Progenitor cell of endocrine pancreas (in vitro differentiated cells): ENCODE results near the gene PLXND1. TPM values are rescaled to one million over a fixed set of nuclear protein-coding genes. Genes with fewer than 3 reads are reported as not detected.

Experiments
- DNase-seq: peaks from one replicate; pipeline ENCODE4 v3.0.0; 2021; ENCODE audit warnings: low spot score; ENCODE audit not compliant: unreplicated experiment
- H3K27ac Mint-ChIP-seq: 2 replicates; pipeline ENCODE4 v1.8.0; 2021; ENCODE audit warnings: mild to moderate bottlenecking, moderate library complexity, mixed read lengths
- H3K27me3 Mint-ChIP-seq: 2 replicates; pipeline ENCODE4 v1.8.0; 2021; ENCODE audit warnings: mixed read lengths
- H3K36me3 Mint-ChIP-seq: 2 replicates; pipeline ENCODE4 v1.8.0; 2022; ENCODE audit warnings: mixed read lengths; ENCODE audit not compliant: insufficient read depth
- H3K4me1 Mint-ChIP-seq: 2 replicates; pipeline ENCODE4 v1.8.0; 2021; ENCODE audit warnings: low read depth, mixed read lengths
- H3K4me3 Mint-ChIP-seq: 2 replicates; pipeline ENCODE4 v1.8.0; 2021; ENCODE audit warnings: low read depth, mild to moderate bottlenecking, moderate library complexity, mixed read lengths
- H3K9me3 Mint-ChIP-seq: 2 replicates; pipeline ENCODE4 v1.8.0; 2021; ENCODE audit warnings: low read depth, mixed read lengths
- total RNA-seq: library from RNA; stranded (reverse); gene quantifications from 2 replicates; pipeline ENCODE4 v1.2.1, GENCODE V29; 2021
- TF ChIP-seq, protein P1 (sequence below): fragments of 200-600 bp; sonication (generic); IDR thresholded peaks from one replicate; pipeline ENCODE4 v1.5.0; 2021; ENCODE audit warnings: antibody characterized with exemption, mild to moderate bottlenecking; ENCODE audit not compliant: unreplicated experiment

PLXND1 gene
- total RNA-seq, 1 donor from 2014 or later: 18.0 TPM

GRCh38 chr3:129567939-129568338 lies 38.5 kb downstream of the PLXND1 start:
- Mint-ChIP-seq H3K27ac (no peak overlapping the region), H3K4me1 (no peaks in the 10 kb centered on the region), H3K4me3 (no peak overlapping the region), H3K27me3 (no peaks in the 10 kb centered on the region), H3K9me3 (no peaks in the 10 kb centered on the region), H3K36me3 (no peaks in the 10 kb centered on the region)
- TF ChIP-seq, protein P1, sequence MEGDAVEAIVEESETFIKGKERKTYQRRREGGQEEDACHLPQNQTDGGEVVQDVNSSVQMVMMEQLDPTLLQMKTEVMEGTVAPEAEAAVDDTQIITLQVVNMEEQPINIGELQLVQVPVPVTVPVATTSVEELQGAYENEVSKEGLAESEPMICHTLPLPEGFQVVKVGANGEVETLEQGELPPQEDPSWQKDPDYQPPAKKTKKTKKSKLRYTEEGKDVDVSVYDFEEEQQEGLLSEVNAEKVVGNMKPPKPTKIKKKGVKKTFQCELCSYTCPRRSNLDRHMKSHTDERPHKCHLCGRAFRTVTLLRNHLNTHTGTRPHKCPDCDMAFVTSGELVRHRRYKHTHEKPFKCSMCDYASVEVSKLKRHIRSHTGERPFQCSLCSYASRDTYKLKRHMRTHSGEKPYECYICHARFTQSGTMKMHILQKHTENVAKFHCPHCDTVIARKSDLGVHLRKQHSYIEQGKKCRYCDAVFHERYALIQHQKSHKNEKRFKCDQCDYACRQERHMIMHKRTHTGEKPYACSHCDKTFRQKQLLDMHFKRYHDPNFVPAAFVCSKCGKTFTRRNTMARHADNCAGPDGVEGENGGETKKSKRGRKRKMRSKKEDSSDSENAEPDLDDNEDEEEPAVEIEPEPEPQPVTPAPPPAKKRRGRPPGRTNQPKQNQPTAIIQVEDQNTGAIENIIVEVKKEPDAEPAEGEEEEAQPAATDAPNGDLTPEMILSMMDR: no peak
- DNase-seq: no peak

- TF ChIP-seq, protein P1: no peak
- no peaks in the 10 kb centered on the region for H3K36me3 Mint-ChIP-seq
- no peak overlapping the region for H3K27ac Mint-ChIP-seq
- no peak for DNase-seq
- H3K9me3 Mint-ChIP-seq: no peaks in the 10 kb centered on the region
- no peaks in the 10 kb centered on the region for H3K27me3 Mint-ChIP-seq
- H3K4me1 Mint-ChIP-seq: no peaks in the 10 kb centered on the region
- no peak overlapping the region for H3K4me3 Mint-ChIP-seq
Observed at GRCh38 chr3:129567176-129567705, 39.2 kb downstream of the PLXND1 start.

- Mint-ChIP-seq H3K27me3 (no peaks in the 10 kb centered on the region), H3K36me3 (no peaks in the 10 kb centered on the region), H3K27ac (no peak overlapping the region), H3K9me3 (no peaks in the 10 kb centered on the region), H3K4me1 (no peaks in the 10 kb centered on the region), H3K4me3 (no peak overlapping the region)
- TF ChIP-seq, protein P1: no peak
- DNase-seq: no peak
Observed at GRCh38 chr3:129565902-129566301, 40.6 kb downstream of the PLXND1 start.

DNA sequence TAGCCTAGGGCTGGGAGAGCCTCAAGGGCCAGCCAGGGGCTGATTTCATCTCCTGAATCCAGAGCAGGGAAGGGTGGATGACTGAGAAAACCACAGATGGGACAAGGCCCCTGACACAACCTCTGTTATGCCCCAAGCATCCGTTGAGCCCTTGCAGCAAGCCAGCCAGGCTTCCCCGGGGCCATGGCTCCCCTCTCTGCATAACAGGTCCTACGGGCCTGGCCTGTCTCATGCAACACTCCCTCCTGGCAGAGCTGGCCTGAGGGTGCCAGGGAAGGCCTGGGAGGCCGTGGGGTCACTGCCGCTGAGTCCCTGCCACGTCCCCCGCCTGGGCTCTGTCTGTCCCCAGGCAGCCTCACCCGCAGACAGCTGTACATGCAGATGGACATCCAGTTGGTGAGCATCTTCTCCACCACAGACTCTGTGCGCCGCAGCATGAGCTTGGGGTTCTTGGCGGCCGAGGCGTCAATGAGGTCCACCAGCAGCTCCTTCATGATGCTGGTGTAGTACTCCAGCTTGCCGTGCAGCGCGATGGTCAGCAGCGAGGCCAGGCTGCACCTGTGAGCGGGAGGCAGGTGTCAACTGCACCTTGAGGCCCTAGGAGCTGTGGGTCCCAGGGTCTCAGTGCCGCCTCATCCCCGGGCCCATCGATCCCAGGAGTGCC lies 41.4 kb downstream of the PLXND1 start:
- no peak for DNase-seq
- H3K9me3 Mint-ChIP-seq: no peaks in the 10 kb centered on the region
- TF ChIP-seq, protein P1: no peak
- H3K27ac Mint-ChIP-seq: peak overlapping the region; percentile 54
- H3K36me3 Mint-ChIP-seq: no peaks in the 10 kb centered on the region
- no peaks in the 10 kb centered on the region for H3K27me3 Mint-ChIP-seq
- peaks cover 2% of the 10 kb centered on the region for H3K4me1 Mint-ChIP-seq
- H3K4me3 Mint-ChIP-seq: no peak overlapping the region

GRCh38 chr3:129563850-129564535 lies 42.5 kb downstream of the PLXND1 start:
- Mint-ChIP-seq H3K27me3 (no peaks in the 10 kb centered on the region), H3K36me3 (no peaks in the 10 kb centered on the region), H3K4me1 (peaks cover 2% of the 10 kb centered on the region), H3K27ac (no peak overlapping the region), H3K9me3 (no peaks in the 10 kb centered on the region), H3K4me3 (no peak overlapping the region)
- TF ChIP-seq, protein P1: no peak
- DNase-seq: no peak
